GM12878 (cell line): Measurements from ENCODE around the gene UBE2E2. TPM values are rescaled to one million over a fixed set of nuclear protein-coding genes. Genes with fewer than 3 reads are reported as not detected.
A peak's percentile ranks its signal among the peaks of the same experiment; 100 is the strongest.

ENCODE experiments used
- ATAC-seq: fragments of 200-7000 bp; cut with Tn5 transposase; 3 replicates; pipeline ENCODE4 v1.9.1; 2020; ENCODE audit warnings: mild to moderate bottlenecking, moderate library complexity
- BruUV-seq: library from RNA; stranded (reverse); fragments of 400-500 nt; replicated peaks from 2 replicates; lab custom pipeline; 2021; lab: Mats Ljungman, UMichigan
- CTCF ChIA-PET: fragments of 300-600 bp; sonication (Branson Sonifier 250); formaldehyde crosslinking; extraction: SDS; loops from one replicate; lab custom pipeline; 2021; ENCODE audit warnings: inconsistent platforms; lab: Yijun Ruan, JAX
- POLR2A ChIA-PET: fragments of 350-600 bp; formaldehyde crosslinking; extraction: SDS; loops from one replicate; lab custom pipeline; 2021; ENCODE audit warnings: inconsistent platforms; lab: Charles Lee
- RAD21 ChIA-PET: fragments of 300-600 bp; sonication (Branson Sonifier 250); formaldehyde crosslinking; loops from one replicate; lab custom pipeline; 2023; ENCODE audit warnings: antibody characterized with exemption; ENCODE audit not compliant: unreplicated experiment; lab: Charles Lee
- SMC1A ChIA-PET: fragments of 300-600 bp; sonication (Branson Sonifier 250); formaldehyde crosslinking; loops from one replicate; lab custom pipeline; 2023; ENCODE audit not compliant: unreplicated experiment, uncharacterized antibody; lab: Charles Lee
- DNase-seq: peaks from one replicate; pipeline ENCODE4 v3.0.0-alpha.2; 2011; ENCODE audit warnings: low read depth, low spot score
- FAIRE-seq: peaks from 3 replicates; lab custom pipeline; 2011; peaks lifted over from hg19 to GRCh38; lab: Jason Lieb, UNC
- H2AFZ ChIP-seq: 2 replicates; pipeline ENCODE4 v1.6.0; 2011; ENCODE audit warnings: low read depth, low read length, control low read depth; ENCODE audit not compliant: control insufficient read depth
- H3K27ac ChIP-seq: 2 replicates; pipeline ENCODE4 v1.5.1; 2011; ENCODE audit warnings: control low read depth; ENCODE audit not compliant: control insufficient read depth, insufficient read depth
- H3K27me3 ChIP-seq, 2 experiments: replicated peaks in 1 of 2; 2 replicates each; pipeline versions ENCODE4 v1.6.0 to v1.6.1; 2011; ENCODE audit warnings: low read length in 1 of 2; ENCODE audit not compliant: control insufficient read depth in 2 of 2, insufficient read depth in 2 of 2
- H3K36me3 ChIP-seq, 2 experiments: 2 replicates each; pipeline ENCODE4 v1.5.1; 2011; ENCODE audit warnings: low read length in 1 of 2; ENCODE audit not compliant: control insufficient read depth in 2 of 2, insufficient read depth in 2 of 2
- H3K4me1 ChIP-seq: 2 replicates; pipeline ENCODE4 v1.6.1; 2011; ENCODE audit warnings: mild to moderate bottlenecking, low read length, moderate library complexity, mixed read lengths; ENCODE audit not compliant: control insufficient read depth, insufficient read depth
- H3K4me2 ChIP-seq: 2 replicates; pipeline ENCODE4 v1.6.0; 2011; ENCODE audit warnings: control low read depth; ENCODE audit not compliant: control insufficient read depth, insufficient read depth
- H3K4me3 ChIP-seq: fragments of 200-600 bp; sonication (generic); 2 replicates; pipeline ENCODE4 v1.5.1; 2016
- H3K79me2 ChIP-seq: 2 replicates; pipeline ENCODE4 v1.6.0; 2011; ENCODE audit warnings: low read length; ENCODE audit not compliant: control insufficient read depth, insufficient read depth
- H3K9ac ChIP-seq: 2 replicates; pipeline ENCODE4 v1.8.0; 2011; ENCODE audit warnings: low read length, control low read depth, mixed read lengths; ENCODE audit not compliant: control insufficient read depth, insufficient read depth
- H3K9me3 ChIP-seq: replicated peaks from 3 replicates; pipeline ENCODE4 v1.5.1; 2011; ENCODE audit warnings: mild to moderate bottlenecking, low read length; ENCODE audit not compliant: control insufficient read depth, insufficient read depth
- H4K20me1 ChIP-seq: 2 replicates; pipeline ENCODE4 v1.6.0; 2011; ENCODE audit not compliant: control insufficient read depth, insufficient read depth
- GABPA ChIP-seq: IDR thresholded peaks from 2 replicates; pipeline ENCODE4 v1.6.1; 2014; ENCODE audit warnings: antibody characterized with exemption, low read depth, mild to moderate bottlenecking, inconsistent platforms
- HCFC1 ChIP-seq: fragments of 150-350 bp; IDR thresholded peaks from 2 replicates; pipeline ENCODE4 v1.6.1; 2014; ENCODE audit warnings: low read length
- JUNB ChIP-seq: IDR thresholded peaks from 2 replicates; pipeline ENCODE4 v1.6.1; 2016; ENCODE audit warnings: antibody characterized with exemption, mild to moderate bottlenecking
- NFIC ChIP-seq: IDR thresholded peaks from 2 replicates; pipeline ENCODE4 v1.6.1; 2012; ENCODE audit warnings: low read depth, mild to moderate bottlenecking, inconsistent platforms, low read length, moderate library complexity
- RUNX3 ChIP-seq: IDR thresholded peaks from 2 replicates; pipeline ENCODE4 v1.6.1; 2012; ENCODE audit warnings: low read length, inconsistent platforms
- ZBTB40 ChIP-seq: fragments of 450-650 bp; IDR thresholded peaks from 2 replicates; pipeline ENCODE4 v1.6.1; 2016; ENCODE audit warnings: mild to moderate bottlenecking, moderate library complexity, borderline replicate concordance
- WGBS: methylation state at CpG from one replicate; pipeline ENCODE4 v1.1.6; 2016; ENCODE audit warnings: low lambda C conversion rate; ENCODE audit not compliant: insufficient replicate concordance, insufficient coverage; ENCODE audit errors: missing lambda C conversion rate; 5-methylcytosine and 5-hydroxymethylcytosine counted together
- in situ Hi-C: fragments of 300-500 bp; cut with MboI; formaldehyde crosslinking; loops from 9 replicates; pipeline ENCODE4 v1.14.3; 2018; ENCODE audit warnings: mixed read lengths
- intact Hi-C: fragments of 100-400 bp; cut with micrococcal nuclease; formaldehyde crosslinking; loops from one replicate; pipeline ENCODE4 v1.14.2; 2022; ENCODE audit not compliant: unreplicated experiment
- polyA plus RNA-seq, 11 experiments: library from polyadenylated mRNA; depleted of rRNA in 4 of 11; unstranded in 6 of 11; stranded (reverse) in 5 of 11; fragments of >200 nt; fragmentation: Nextera tagmentation in 4 of 11; fragmentation: Illumina TruSeq in 1 of 11; extraction: Ambion mirVana in 4 of 11; extraction: Trizol in 1 of 11; gene quantifications; 1 replicate in 1 of 11; 2 replicates in 10 of 11; pipeline versions ENCODE4 v1.2.1 to v1.2.3, GENCODE V29; 2011 to 2016; ENCODE audit warnings: inconsistent platforms in 2 of 11, missing spikeins in 2 of 11, low read depth in 1 of 11
- total RNA-seq, 4 experiments: library from RNA; depleted of rRNA in 3 of 4; stranded (reverse); fragments of >200 nt in 3 of 4; fragmentation: Illumina TruSeq in 1 of 4; extraction: Trizol in 1 of 4; gene quantifications; 2 replicates each; pipeline versions ENCODE4 v1.2.1 to v1.2.3, GENCODE V29; 2013 to 2021
- TF ChIP-seq, protein P1 (sequence below): IDR thresholded peaks from 2 replicates; pipeline ENCODE4 v1.6.1; 2012; ENCODE audit warnings: low read length, inconsistent platforms

The UBE2E2 gene
- total and polyA plus RNA-seq, 10 of the 15 experiments (the other 5 are each of a cell fraction or from before 2014, with no cell fraction given), result 8.7 to 71.0 (median 36.4) TPM

GRCh38 chr3:23217872-23218554 lies 14.9 kb downstream of the UBE2E2 start:
- Histone ChIP-seq H3K4me2 (peak overlapping the region; percentile 32; the same call in 1 of the 2 replicates), H3K9me3 (no peaks in the 10 kb centered on the region; the same call in 1 of the 3 replicates), H3K79me2 (peaks cover 60% of the 10 kb centered on the region), H3K27me3 (no peaks in the 10 kb centered on the region), H3K4me3 (no peak overlapping the region), H4K20me1 (no peaks in the 10 kb centered on the region), H3K27ac (no peak overlapping the region; the same call in 1 of the 2 replicates), H2AFZ (no peak overlapping the region), H3K36me3 (no peaks in the 10 kb centered on the region; a peak in 1 of 4 replicates), H3K4me1 (peaks cover 36% of the 10 kb centered on the region), H3K9ac (no peak overlapping the region)
- POLR2A ChIA-PET, result interaction anchor here (1.0 to 1.2 kb wide), 2 partner anchors 13 to 37 kb away, joined by 3 read pairs; no protein-coding TSS in a partner anchor
- DNase-seq (no peak), FAIRE-seq (no peak), ATAC-seq (peak; percentile 27; the same call in 2 of the 3 replicates)
- RAD21 ChIA-PET, result interaction anchor here (0.9 to 4.3 kb wide), 2 partner anchors 12 to 37 kb away, joined by 3 to 29 read pairs; no protein-coding TSS in a partner anchor
- WGBS, result 99% methylated on average over 5 of the region's 5 CpGs
- TF ChIP-seq NFIC, result peak; percentile 34; the same call in 1 of the 2 replicates
- peak; percentile 39 for TF ChIP-seq JUNB
- TF ChIP-seq HCFC1, result no peak
- TF ChIP-seq GABPA, result 0 out of 2 replicates have a peak, but pooled peaks have one; percentile 11
- TF ChIP-seq ZBTB40, result no peak
- TF ChIP-seq, protein P1, sequence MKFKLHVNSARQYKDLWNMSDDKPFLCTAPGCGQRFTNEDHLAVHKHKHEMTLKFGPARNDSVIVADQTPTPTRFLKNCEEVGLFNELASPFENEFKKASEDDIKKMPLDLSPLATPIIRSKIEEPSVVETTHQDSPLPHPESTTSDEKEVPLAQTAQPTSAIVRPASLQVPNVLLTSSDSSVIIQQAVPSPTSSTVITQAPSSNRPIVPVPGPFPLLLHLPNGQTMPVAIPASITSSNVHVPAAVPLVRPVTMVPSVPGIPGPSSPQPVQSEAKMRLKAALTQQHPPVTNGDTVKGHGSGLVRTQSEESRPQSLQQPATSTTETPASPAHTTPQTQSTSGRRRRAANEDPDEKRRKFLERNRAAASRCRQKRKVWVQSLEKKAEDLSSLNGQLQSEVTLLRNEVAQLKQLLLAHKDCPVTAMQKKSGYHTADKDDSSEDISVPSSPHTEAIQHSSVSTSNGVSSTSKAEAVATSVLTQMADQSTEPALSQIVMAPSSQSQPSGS, result peak; percentile 52; the same call in 1 of the 2 replicates
- peak; percentile 18; the same call in 1 of the 2 replicates for TF ChIP-seq RUNX3
- intact Hi-C loops (loop anchor here (5.0 kb wide), 1 partner anchor 589 kb away; the partner anchor contains the start of gene UBE2E1), in situ Hi-C loops (no loop called here)
- CTCF ChIA-PET, result interaction anchor here (0.5 kb wide), 1 partner anchor 223 kb away, joined by 3 read pairs; no protein-coding TSS in a partner anchor
- BruUV-seq, result no TSS peak
- SMC1A ChIA-PET, result interaction anchor here (1.1 to 4.6 kb wide), 6 partner anchors 11 to 376 kb away, joined by 3 to 23 read pairs (median 6); no protein-coding TSS in a partner anchor
